PFSK-1 (cell line): ENCODE measurements around the gene TM2D3.

Experiments
- FOXP2 ChIP-seq: optimal IDR thresholded peaks from 2 replicates; pipeline ENCODE3; 2011; ENCODE audit warnings: borderline replicate concordance, control low read depth, inconsistent platforms; ENCODE audit not compliant: insufficient read depth; ENCODE audit errors: extremely low read length, extremely low read depth
- POLR2AphosphoS5 ChIP-seq: IDR thresholded peaks from 2 replicates; pipeline ENCODE4 v1.6.1; 2012; ENCODE audit warnings: low read depth, mild to moderate bottlenecking, control low read depth, low read length, moderate library complexity
- SIN3A ChIP-seq: IDR thresholded peaks from 2 replicates; pipeline ENCODE4 v1.6.1; 2012; ENCODE audit warnings: mild to moderate bottlenecking, low read length, moderate library complexity, borderline replicate concordance; ENCODE audit not compliant: insufficient read depth
- TAF1 ChIP-seq: IDR thresholded peaks from 2 replicates; pipeline ENCODE4 v1.6.1; 2012; ENCODE audit warnings: low read length, control low read depth, borderline replicate concordance; ENCODE audit not compliant: insufficient read depth
- TF ChIP-seq, protein P1 (sequence below), 2 experiments: IDR thresholded peaks; 2 replicates each; pipeline versions ENCODE4 v1.6.1 to v1.8.0; 2011 to 2012; ENCODE audit warnings: low read depth in 2 of 2, low read length in 2 of 2, control low read depth in 1 of 2, inconsistent platforms in 1 of 2, mild to moderate bottlenecking in 1 of 2, moderate library complexity in 1 of 2; ENCODE audit not compliant: insufficient read depth in 1 of 2

The TM2D3 gene

DNA sequence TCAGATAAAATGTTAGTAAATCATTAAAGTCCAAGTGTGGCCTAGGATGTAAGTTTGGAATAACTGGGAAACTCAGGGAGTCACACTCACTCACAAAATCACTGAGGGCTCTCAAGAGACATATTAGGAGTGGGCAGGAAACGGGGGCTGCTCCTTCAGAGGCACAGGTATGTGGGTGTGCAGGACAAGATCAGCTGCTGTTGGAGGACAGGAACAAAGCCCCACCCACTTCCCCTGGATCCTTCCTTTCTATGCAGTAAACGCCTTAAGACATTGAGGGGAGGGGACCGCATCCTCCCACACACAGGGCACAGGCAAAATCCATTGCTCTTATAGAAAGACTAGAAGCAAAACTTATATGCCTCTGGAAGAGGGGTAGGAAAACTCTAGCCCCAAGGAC lies 30.2 kb downstream of the TM2D3 start:
- TF ChIP-seq, protein P1, sequence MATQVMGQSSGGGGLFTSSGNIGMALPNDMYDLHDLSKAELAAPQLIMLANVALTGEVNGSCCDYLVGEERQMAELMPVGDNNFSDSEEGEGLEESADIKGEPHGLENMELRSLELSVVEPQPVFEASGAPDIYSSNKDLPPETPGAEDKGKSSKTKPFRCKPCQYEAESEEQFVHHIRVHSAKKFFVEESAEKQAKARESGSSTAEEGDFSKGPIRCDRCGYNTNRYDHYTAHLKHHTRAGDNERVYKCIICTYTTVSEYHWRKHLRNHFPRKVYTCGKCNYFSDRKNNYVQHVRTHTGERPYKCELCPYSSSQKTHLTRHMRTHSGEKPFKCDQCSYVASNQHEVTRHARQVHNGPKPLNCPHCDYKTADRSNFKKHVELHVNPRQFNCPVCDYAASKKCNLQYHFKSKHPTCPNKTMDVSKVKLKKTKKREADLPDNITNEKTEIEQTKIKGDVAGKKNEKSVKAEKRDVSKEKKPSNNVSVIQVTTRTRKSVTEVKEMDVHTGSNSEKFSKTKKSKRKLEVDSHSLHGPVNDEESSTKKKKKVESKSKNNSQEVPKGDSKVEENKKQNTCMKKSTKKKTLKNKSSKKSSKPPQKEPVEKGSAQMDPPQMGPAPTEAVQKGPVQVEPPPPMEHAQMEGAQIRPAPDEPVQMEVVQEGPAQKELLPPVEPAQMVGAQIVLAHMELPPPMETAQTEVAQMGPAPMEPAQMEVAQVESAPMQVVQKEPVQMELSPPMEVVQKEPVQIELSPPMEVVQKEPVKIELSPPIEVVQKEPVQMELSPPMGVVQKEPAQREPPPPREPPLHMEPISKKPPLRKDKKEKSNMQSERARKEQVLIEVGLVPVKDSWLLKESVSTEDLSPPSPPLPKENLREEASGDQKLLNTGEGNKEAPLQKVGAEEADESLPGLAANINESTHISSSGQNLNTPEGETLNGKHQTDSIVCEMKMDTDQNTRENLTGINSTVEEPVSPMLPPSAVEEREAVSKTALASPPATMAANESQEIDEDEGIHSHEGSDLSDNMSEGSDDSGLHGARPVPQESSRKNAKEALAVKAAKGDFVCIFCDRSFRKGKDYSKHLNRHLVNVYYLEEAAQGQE (IDR thresholded peaks at IDR 0.05; ENCODE audit: insufficient read depth in 1 of 2, low read depth in 2 of 2, low read length in 2 of 2) = no peak
- TF ChIP-seq FOXP2 (no peak), TAF1 (no peak), SIN3A (no peak), POLR2AphosphoS5 (no peak)

DNA sequence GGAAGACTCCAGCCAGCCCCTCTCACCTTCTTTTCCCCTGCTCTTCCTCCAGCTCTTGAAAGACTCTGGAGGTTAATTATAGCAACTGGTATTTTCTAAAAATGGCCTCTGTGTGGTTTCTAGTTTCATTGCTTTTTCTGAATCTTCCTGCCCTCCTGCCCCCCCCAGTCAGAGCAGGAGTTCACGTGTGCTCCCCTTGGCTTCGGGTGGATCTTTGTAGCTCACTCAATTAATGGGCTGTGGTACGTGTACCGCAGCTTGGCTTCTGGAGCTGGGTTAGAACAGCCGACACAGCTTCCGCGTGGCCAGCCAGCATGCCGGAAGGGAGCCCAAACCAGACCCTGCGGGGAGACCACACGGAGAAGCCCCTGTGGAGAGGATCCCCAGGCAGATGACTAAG lies 31.5 kb downstream of the TM2D3 start:
- TF ChIP-seq FOXP2 (no peak), SIN3A (no peak), TAF1 (no peak), POLR2AphosphoS5 (no peak)
- TF ChIP-seq, protein P1 (IDR thresholded peaks at IDR 0.05; ENCODE audit: insufficient read depth in 1 of 2, low read depth in 2 of 2, low read length in 2 of 2) = no peak

DNA sequence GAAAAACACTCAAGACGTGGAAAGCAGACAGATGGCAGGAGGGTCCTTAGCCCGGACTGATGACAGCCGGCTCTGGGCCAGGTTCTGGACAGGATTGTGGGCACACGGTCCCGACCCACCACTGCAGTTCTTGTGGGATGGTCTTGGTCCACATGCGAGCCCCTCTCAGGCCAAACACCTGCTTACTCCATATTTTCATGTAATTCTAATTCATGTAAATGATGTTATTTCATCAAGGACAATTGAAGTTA lies 32.6 kb downstream of the TM2D3 start:
- TF ChIP-seq SIN3A (no peak), TAF1 (no peak), POLR2AphosphoS5 (no peak), FOXP2 (no peak)
- TF ChIP-seq, protein P1 (IDR thresholded peaks at IDR 0.05; ENCODE audit: insufficient read depth in 1 of 2, low read depth in 2 of 2, low read length in 2 of 2) = no peak

DNA sequence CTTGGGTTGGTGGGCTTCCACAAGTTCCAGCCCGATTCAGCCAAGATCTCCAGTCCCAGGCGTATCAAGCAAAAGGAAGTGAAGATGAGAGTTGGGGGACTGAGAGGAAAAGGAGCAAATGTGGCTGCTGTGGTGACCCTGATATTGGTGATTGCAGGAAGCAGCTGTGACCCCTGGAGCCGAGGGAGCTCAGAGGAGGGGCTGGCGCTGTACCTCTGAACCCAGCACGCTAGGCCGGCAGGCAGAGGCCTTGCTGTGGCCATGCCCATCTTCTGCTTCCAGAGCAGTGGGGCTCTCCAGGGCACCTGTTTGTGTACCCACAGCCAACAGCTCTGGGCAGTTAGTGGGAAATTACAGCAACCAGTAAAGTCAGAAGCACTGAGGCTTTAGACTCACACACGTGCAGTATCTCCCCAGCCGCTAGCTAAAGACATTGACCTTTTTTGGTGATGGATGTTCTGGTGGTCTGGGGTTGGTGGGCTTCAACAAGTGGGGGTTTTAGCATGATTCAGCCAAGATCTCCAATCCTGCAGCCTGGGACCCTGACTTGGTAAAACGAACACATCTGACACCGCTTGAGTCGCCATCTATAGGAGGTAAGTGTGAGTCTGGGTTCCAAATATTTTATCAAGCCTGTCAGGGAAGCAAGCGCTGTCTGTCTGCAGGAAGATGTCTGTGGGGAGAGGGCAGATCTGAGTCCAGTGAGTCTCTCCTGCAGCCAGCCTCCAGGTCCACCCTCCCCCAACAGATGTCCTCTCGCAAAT lies 33.1 kb downstream of the TM2D3 start:
- no peak for TF ChIP-seq TAF1
- TF ChIP-seq FOXP2 = no peak
- TF ChIP-seq, protein P1 (IDR thresholded peaks at IDR 0.05; ENCODE audit: insufficient read depth in 1 of 2, low read depth in 2 of 2, low read length in 2 of 2) = no peak
- no peak for TF ChIP-seq POLR2AphosphoS5
- TF ChIP-seq SIN3A = no peak
